OCI-LY7 (cell line): Measurements from ENCODE around the gene NGEF.

Experiments
- EZH2phosphoT487 ChIP-seq: fragments of 200-600 bp; sonication (generic); IDR thresholded peaks from 2 replicates; pipeline ENCODE4 v1.6.1; 2018; ENCODE audit warnings: low read depth, borderline replicate concordance, mild to moderate bottlenecking, mixed run types, antibody characterized with exemption, low read length, moderate library complexity, mixed read lengths
- TF ChIP-seq, protein P1 (sequence below): fragments of 200-600 bp; sonication (generic); conservative IDR thresholded peaks from 2 replicates; pipeline ENCODE4 v1.5.1; 2014; ENCODE audit warnings: mild to moderate bottlenecking, antibody characterized with exemption, low read length, moderate library complexity, mixed read lengths

DNA sequence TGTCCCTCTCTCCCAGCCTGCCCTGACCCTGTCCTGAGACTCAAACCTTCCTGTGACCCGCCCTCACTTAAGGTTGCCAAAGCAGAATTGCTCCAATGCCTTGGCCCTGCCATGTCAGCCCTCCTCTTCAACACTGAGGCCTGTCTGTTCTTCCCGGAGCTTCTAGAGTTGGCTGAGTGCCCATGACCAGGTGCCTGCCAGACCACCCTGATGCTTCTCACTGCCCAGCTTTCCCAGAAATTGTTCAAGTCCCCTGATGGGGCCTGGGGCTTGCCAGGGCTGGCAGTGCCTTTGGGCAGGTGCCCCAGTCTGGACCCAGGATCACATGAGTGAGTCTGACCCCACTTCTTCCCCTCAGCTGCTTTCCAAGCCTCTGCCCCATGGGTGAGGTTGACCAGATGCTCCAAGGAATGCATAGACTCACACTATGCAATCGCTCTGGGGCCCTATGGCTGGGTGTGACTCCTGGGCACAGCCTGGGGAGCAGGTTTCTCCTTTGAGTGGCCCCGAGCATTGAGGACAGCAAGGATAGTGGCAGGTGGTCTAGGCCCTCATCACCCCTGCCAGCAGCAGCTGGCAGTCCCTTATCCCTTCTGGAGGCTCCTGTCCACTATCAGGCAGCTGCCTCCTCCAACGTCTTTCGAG is 44.0 kb upstream of the NGEF start:
- TF ChIP-seq, protein P1, sequence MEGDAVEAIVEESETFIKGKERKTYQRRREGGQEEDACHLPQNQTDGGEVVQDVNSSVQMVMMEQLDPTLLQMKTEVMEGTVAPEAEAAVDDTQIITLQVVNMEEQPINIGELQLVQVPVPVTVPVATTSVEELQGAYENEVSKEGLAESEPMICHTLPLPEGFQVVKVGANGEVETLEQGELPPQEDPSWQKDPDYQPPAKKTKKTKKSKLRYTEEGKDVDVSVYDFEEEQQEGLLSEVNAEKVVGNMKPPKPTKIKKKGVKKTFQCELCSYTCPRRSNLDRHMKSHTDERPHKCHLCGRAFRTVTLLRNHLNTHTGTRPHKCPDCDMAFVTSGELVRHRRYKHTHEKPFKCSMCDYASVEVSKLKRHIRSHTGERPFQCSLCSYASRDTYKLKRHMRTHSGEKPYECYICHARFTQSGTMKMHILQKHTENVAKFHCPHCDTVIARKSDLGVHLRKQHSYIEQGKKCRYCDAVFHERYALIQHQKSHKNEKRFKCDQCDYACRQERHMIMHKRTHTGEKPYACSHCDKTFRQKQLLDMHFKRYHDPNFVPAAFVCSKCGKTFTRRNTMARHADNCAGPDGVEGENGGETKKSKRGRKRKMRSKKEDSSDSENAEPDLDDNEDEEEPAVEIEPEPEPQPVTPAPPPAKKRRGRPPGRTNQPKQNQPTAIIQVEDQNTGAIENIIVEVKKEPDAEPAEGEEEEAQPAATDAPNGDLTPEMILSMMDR, result no peak
- TF ChIP-seq EZH2phosphoT487, result no peak
